ENCODE data around the gene ABHD12. TPM values are rescaled to one million over a fixed set of nuclear protein-coding genes. Genes with fewer than 3 reads are reported as not detected.

Gene ABHD12
- total and polyA plus RNA-seq, 12 donors: 17.6 to 95.8 (median 54.1) TPM

DNA sequence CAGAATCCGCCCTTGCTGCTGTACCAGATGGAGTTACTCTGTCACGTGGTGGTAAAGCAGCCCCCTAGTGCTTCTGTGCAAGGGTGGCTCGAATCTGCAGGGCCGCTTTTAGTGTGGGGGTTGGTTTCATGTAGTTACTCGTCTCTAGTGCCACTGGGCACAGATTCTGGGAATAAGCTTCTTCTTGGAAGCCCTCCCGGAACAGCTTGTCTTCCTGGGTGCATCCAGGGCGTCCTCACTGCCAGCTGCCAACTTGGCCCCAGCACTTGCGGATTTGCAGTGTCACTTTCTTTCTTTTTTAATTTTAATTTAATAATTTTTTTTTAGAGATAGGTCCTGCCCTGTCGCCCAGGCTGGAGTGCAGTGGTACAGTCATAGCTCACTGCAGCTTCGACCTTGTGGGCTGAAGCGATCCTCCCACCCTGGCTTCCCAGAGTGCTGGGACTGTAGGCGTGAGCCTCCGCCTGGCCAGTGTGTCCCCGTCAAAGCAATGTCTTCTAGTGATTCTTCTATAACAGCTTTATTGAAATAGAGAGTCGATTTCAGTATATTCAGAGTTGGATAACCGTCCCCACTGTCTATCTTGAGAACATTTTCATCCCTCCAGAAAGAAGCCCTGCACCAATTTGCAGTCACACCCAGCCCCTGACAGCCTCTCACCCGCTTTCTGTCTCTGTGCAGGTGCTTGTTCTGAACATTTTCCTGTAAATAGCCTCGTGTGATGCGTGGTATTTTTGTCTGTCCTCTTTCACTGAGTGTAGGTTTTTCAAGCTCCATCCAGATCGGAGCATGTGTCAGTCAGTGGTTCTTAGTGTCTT is 116.9 kb downstream of the ABHD12 start:
- TF ChIP-seq, protein P1, sequence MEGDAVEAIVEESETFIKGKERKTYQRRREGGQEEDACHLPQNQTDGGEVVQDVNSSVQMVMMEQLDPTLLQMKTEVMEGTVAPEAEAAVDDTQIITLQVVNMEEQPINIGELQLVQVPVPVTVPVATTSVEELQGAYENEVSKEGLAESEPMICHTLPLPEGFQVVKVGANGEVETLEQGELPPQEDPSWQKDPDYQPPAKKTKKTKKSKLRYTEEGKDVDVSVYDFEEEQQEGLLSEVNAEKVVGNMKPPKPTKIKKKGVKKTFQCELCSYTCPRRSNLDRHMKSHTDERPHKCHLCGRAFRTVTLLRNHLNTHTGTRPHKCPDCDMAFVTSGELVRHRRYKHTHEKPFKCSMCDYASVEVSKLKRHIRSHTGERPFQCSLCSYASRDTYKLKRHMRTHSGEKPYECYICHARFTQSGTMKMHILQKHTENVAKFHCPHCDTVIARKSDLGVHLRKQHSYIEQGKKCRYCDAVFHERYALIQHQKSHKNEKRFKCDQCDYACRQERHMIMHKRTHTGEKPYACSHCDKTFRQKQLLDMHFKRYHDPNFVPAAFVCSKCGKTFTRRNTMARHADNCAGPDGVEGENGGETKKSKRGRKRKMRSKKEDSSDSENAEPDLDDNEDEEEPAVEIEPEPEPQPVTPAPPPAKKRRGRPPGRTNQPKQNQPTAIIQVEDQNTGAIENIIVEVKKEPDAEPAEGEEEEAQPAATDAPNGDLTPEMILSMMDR (IDR thresholded peaks at IDR 0.05): no peak
- no peak for TF ChIP-seq POLR2A (IDR thresholded peaks at IDR 0.05)
- intact Hi-C loops (cut with DNase I): no loop called here
- no peak overlapping the region for H3K4me3 ChIP-seq
- no peak overlapping the region for H3K27ac ChIP-seq
- H3K36me3 ChIP-seq (replicated peaks in 1 of 2): peaks cover 0 to 65% of the 10 kb centered on the region in 2 donors
- 76 to 85% (median 82%) methylated on average over 20 of the region's 20 CpGs for WGBS, 4 donors
- no peaks in the 10 kb centered on the region for H3K4me1 ChIP-seq (replicated peaks in 1 of 2)
- DNase-seq: peak in 6 of 7 donors; percentile 27 to 64 (median 61)
- no peaks in the 10 kb centered on the region for H3K9me3 ChIP-seq (replicated peaks in 1 of 3)
- no peaks in the 10 kb centered on the region for H3K27me3 ChIP-seq

DNA sequence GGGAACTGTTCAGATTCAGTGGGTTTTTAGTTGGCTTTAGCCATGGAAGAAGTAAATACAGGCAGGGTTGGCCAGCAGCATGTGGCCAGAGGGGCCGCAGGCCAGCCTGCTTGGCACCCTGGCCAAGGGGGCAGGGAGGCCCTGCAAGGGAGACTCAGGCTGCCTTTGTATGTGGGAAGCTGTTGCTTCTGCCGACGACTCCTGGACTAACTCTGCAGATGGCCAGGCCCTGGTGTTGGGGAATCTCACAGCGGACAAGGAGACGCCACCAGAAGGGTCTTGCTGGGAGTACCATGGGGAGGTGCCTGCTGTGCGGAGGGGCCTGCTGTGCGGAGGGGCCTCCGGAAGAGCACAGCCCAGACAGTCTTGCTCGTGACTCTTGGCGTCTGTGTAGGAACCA is 117.6 kb downstream of the ABHD12 start:
- Histone ChIP-seq H3K27ac (no peak overlapping the region), H3K4me1 (replicated peaks in 1 of 2) (no peaks in the 10 kb centered on the region)

DNA sequence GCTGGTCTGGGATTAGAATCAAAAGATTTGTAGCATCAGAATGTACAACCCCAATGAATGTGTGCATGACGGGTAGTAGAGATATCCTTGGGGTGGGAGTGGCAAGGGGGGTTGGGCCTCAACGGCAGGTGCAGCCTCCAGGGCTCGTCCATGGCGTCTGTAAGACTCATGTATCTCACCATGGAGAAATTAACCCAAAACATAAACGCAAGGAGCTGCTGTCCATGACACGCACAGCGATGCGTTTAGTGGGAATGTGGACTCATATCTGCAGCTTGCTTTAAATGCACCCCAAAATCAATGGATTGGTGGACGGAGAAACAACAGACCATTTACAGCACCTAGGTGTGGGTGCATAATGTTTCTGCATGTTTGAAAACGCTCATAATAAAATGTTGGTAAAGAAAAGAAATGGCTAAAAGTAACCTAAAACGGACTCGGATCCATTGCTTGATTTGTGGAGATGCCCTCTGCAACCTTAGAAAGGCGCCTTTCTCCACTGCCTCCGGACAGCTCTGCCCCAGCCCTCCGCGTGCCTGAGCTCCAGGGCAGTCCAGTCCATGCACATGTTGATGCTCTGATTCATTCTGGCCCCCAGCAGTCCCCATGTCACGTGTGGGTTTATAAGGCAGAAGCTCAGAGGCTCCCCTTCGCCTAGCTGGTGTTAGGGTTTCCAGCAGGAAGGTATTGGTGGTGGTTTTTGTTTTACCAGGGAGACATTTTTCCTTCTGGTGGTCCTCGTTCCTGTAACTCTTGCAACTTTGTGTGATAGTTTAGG is 118.2 kb downstream of the ABHD12 start:
- Histone ChIP-seq H3K4me3 (no peak overlapping the region), H3K36me3 (replicated peaks in 1 of 2) (peaks cover 0 to 53% of the 10 kb centered on the region in 2 donors), H3K4me1 (replicated peaks in 1 of 2) (no peaks in the 10 kb centered on the region), H3K27me3 (no peaks in the 10 kb centered on the region), H3K9me3 (replicated peaks in 1 of 3) (no peaks in the 10 kb centered on the region), H3K27ac (no peak overlapping the region)
- TF ChIP-seq, protein P1 (IDR thresholded peaks at IDR 0.05): no peak
- no peak for TF ChIP-seq POLR2A (IDR thresholded peaks at IDR 0.05)
- intact Hi-C loops (cut with DNase I): no loop called here
- WGBS, 4 donors: 90 to 93% (median 93%) methylated on average over 19 of the region's 19 CpGs
- peak in 3 of 7 donors; percentile 3 to 38 (median 7) for DNase-seq

More for the DNA sequence above, 117.6 kb downstream of the ABHD12 start:
- no peaks in the 10 kb centered on the region for H3K27me3 ChIP-seq
- intact Hi-C loops (cut with DNase I): no loop called here
- TF ChIP-seq, protein P1 (IDR thresholded peaks at IDR 0.05): no peak
- TF ChIP-seq POLR2A (IDR thresholded peaks at IDR 0.05): no peak
- peaks cover 0 to 58% of the 10 kb centered on the region in 2 donors for H3K36me3 ChIP-seq (replicated peaks in 1 of 2)
- WGBS, 4 donors: 93 to 99% (median 96%) methylated on average over 8 to 10 of the region's 10 CpGs
- peak in 3 of 7 donors; percentile 3 to 35 (median 10) for DNase-seq
- H3K4me3 ChIP-seq: no peak overlapping the region
- no peaks in the 10 kb centered on the region for H3K9me3 ChIP-seq (replicated peaks in 1 of 3)

DNA sequence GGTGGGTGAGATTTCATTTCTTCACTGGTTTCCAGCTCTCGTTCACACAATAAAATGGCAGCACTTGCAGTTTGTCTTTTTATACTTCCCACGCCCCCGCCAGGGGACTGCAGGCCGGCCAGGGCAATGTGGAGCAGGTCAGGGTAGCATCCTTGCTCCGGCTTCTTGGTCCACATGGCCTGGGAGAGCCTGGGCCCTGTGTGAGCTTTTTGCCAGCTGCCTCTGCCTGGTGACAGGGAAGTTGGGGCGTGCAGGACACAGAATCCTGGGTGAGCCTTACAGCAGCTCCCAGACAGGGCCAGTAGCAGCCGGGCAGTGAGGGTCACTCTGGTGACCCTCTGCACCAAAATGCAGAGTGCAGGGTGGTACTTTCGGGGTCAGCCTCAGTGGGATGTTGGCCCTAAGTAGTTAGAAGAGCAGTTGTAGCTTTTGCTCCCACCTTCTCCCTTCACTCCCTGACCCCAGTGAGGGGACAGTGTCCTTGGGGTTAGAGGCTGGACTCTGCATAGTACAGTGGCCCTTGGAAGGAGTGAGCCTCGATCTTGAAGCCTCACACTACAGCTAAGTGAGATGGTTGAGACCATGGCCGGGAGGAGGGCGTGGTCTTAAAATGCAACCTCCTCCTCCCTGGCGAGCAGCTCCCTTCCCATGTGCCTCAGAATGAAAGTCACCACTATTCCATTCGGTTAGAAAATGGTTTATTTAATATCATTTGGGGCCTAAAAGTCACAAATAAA is 119.0 kb downstream of the ABHD12 start:
- Histone ChIP-seq H3K4me1 (replicated peaks in 1 of 2) (no peaks in the 10 kb centered on the region), H3K27me3 (no peaks in the 10 kb centered on the region), H3K27ac (no peak overlapping the region), H3K9me3 (replicated peaks in 1 of 3) (no peaks in the 10 kb centered on the region), H3K36me3 (replicated peaks in 1 of 2) (peaks cover 0 to 47% of the 10 kb centered on the region in 2 donors), H3K4me3 (no peak overlapping the region)
- 93 to 95% (median 94%) methylated on average over 13 of the region's 13 CpGs for WGBS, 4 donors
- TF ChIP-seq, protein P1 (IDR thresholded peaks at IDR 0.05): no peak
- no peak for TF ChIP-seq POLR2A (IDR thresholded peaks at IDR 0.05)
- intact Hi-C loops (cut with DNase I): no loop called here
- DNase-seq: peak in 3 of 7 donors; percentile 6 to 42 (median 9)
